ENCODE results near the gene PIGO.

- TF ChIP-seq, protein P1, sequence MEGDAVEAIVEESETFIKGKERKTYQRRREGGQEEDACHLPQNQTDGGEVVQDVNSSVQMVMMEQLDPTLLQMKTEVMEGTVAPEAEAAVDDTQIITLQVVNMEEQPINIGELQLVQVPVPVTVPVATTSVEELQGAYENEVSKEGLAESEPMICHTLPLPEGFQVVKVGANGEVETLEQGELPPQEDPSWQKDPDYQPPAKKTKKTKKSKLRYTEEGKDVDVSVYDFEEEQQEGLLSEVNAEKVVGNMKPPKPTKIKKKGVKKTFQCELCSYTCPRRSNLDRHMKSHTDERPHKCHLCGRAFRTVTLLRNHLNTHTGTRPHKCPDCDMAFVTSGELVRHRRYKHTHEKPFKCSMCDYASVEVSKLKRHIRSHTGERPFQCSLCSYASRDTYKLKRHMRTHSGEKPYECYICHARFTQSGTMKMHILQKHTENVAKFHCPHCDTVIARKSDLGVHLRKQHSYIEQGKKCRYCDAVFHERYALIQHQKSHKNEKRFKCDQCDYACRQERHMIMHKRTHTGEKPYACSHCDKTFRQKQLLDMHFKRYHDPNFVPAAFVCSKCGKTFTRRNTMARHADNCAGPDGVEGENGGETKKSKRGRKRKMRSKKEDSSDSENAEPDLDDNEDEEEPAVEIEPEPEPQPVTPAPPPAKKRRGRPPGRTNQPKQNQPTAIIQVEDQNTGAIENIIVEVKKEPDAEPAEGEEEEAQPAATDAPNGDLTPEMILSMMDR (IDR thresholded peaks at IDR 0.05), result no peak
- TF ChIP-seq POLR2A (IDR thresholded peaks at IDR 0.05), result no peak
Observed at GRCh38 chr9:35073279-35073612, 23.1 kb downstream of the PIGO start.
